TTC549 (cell line): ENCODE data around the gene WDTC1.

Experiments
- FAIRE-seq: peaks from 2 replicates; lab custom pipeline; 2012; peaks lifted over from hg19 to GRCh38; lab: Jason Lieb, UNC

The WDTC1 gene

DNA sequence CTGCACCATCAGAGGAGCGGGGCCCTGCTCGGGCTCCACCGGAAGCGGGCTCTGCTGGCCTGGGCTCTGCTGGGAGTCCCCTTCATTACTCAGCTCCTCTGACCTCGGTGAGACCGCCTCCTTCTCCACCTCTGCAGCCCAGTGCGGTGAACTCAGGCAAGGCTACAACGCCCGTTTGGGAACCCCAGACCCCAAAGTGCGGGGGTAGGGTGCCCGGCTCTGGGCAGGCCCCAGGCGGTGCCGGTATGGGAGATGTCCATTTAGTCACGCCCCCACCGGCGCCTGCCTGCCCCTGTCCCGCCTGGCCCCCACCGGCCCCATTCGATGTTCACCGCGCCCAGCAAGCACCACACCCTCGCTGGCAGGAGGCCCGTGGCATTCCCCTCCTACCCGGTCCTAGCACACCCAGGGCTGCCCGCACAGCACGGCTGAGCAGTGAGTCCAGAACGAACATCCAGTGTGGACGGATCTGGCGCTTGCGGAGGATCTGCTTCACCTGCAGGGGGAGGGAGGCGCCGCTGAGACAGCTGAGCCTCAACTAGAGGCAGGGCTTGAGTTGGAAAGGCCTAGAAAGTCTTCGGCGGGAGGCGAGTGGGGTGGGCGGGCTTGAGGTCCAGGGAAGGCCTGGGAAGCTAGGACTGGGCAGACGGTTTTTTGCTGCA is 122.3 kb downstream of the WDTC1 start:
- FAIRE-seq = no peak

DNA sequence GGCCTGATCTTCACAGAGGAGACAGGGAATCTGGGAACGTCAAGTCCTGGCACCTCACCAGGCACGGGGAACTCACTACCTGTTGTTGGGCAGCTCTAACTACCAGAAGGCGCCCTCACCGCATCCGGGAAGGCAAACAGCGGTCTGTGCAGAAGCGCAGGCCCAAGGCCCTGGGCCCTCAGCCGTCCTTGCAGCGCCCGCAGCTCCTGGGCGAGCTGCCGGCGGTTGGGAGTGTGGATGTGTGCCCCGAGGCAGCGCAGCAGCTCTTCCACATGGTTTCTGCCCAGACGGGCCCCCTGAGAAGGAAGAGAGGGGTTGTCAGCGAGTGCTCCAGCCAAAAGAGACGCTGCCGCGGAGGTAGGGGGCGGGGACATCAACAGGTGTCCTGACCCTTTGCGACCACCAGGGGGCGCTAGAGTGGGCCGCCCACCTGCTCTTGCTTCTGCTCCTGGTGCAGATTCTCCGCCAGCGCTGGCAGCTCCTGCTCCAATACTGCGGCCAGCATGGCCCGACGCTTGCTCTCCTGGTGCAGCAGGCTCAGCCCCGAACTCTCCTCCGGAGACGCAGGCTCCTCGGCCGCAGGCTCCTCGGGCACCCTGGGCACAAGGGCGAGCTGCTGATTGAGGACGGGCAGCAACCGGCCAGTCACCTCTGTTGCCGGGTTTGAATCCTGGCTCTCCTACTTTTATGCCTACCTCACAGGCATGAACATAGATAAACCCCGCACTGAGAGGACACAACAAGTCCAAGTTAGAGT is 123.0 kb downstream of the WDTC1 start:
- FAIRE-seq = no peak
